HCT116 (cell line): ENCODE data around the gene ADARB2. TPM values are rescaled to one million over a fixed set of nuclear protein-coding genes. Genes with fewer than 3 reads are reported as not detected.

Experiments
- ATAC-seq: fragments of 200-7000 bp; cut with Tn5 transposase; 2 replicates; pipeline ENCODE4 v1.9.1; 2020; ENCODE audit warnings: mild to moderate bottlenecking, moderate library complexity
- BruUV-seq: library from RNA; stranded (reverse); fragments of 400-500 nt; replicated peaks from 2 replicates; lab custom pipeline; 2021; lab: Mats Ljungman, UMichigan
- CTCF ChIA-PET: fragments of 300-600 bp; sonication (Branson Sonifier 250); formaldehyde crosslinking; loops from one replicate; lab custom pipeline; 2021; ENCODE audit warnings: antibody characterized with exemption; lab: Charles Lee
- POLR2A ChIA-PET: fragments of 300-600, 350-600 bp; sonication (Branson Sonifier 250); formaldehyde crosslinking; loops from one replicate; lab custom pipeline; 2021; ENCODE audit warnings: antibody characterized with exemption; lab: Charles Lee
- RAD21 ChIA-PET, 2 experiments: fragments of 300-600 bp; sonication (Branson Sonifier 250); formaldehyde crosslinking; loops; one replicate each; lab custom pipeline; 2023; ENCODE audit warnings: low total read pairs in 2 of 2; ENCODE audit not compliant: uncharacterized antibody in 2 of 2, unreplicated experiment in 2 of 2, low non-redundant PET in 1 of 2; lab: Charles Lee
- DNase-seq: peaks from one replicate; pipeline ENCODE4 v3.0.0-alpha.2; 2010; ENCODE audit warnings: low read depth, low spot score
- H2AFZ ChIP-seq: fragments of 200-600 bp; shearing (Covaris generic), sonication (generic); 2 replicates; pipeline ENCODE4 v1.6.1; 2017; ENCODE audit warnings: low read depth, mixed run types, mixed read lengths, antibody characterized with exemption, low read length; ENCODE audit not compliant: poor library complexity, severe bottlenecking
- H3K27ac ChIP-seq: 2 replicates; pipeline ENCODE4 v1.5.1; 2012; ENCODE audit warnings: low read depth, low read length
- H3K27me3 ChIP-seq: fragments of 200-600 bp; sonication (generic); 2 replicates; pipeline ENCODE4 v1.6.1; 2016; ENCODE audit warnings: mixed run types, low read length, mixed read lengths; ENCODE audit not compliant: insufficient read depth
- H3K36me3 ChIP-seq, 2 experiments: fragments of 200-500 bp in 1 of 2; fragments of 200-600 bp in 1 of 2; sonication (Bioruptor generic) in 1 of 2; sonication (generic) in 1 of 2; 2 replicates each; pipeline versions ENCODE4 v1.5.1 to v1.6.1; 2014 to 2016; ENCODE audit warnings: low read length in 2 of 2, inconsistent platforms in 1 of 2, mixed read lengths in 1 of 2, mixed run types in 1 of 2; ENCODE audit not compliant: insufficient read depth in 2 of 2, control insufficient read depth in 1 of 2
- H3K4me1 ChIP-seq, 2 experiments: fragments of 200-600 bp in 1 of 2; sonication (generic) in 1 of 2; 2 replicates each; pipeline versions ENCODE4 v1.5.1 to v1.6.1; 2012 to 2017; ENCODE audit warnings: low read length in 2 of 2, inconsistent platforms in 1 of 2, mild to moderate bottlenecking in 1 of 2, mixed read lengths in 1 of 2, mixed run types in 1 of 2, moderate library complexity in 1 of 2; ENCODE audit not compliant: insufficient read depth in 2 of 2, control insufficient read depth in 1 of 2
- H3K4me2 ChIP-seq: fragments of 200-600 bp; sonication (generic); 2 replicates; pipeline ENCODE4 v1.6.1; 2017; ENCODE audit warnings: mixed run types, low read length, mixed read lengths
- H3K4me3 ChIP-seq, 2 experiments: fragments of 200-600 bp in 1 of 2; sonication (generic) in 1 of 2; replicated peaks in 1 of 2; 2 replicates each; pipeline ENCODE4 v1.5.1; 2011 to 2016; ENCODE audit warnings: low read length in 2 of 2, control low read depth in 1 of 2, low read depth in 1 of 2, mild to moderate bottlenecking in 1 of 2, mixed read lengths in 1 of 2, mixed run types in 1 of 2
- H3K79me2 ChIP-seq: fragments of 200-600 bp; sonication (generic); 2 replicates; pipeline ENCODE4 v1.6.1; 2017; ENCODE audit warnings: mild to moderate bottlenecking, mixed run types, low read length, moderate library complexity, mixed read lengths; ENCODE audit not compliant: insufficient read depth
- H3K9ac ChIP-seq: fragments of 200-600 bp; sonication (generic); 2 replicates; pipeline ENCODE4 v1.6.1; 2016; ENCODE audit warnings: low read length, mixed read lengths
- H3K9me2 ChIP-seq: fragments of 200-600 bp; sonication (generic), shearing (Covaris generic); 2 replicates; pipeline ENCODE4 v1.6.1; 2017; ENCODE audit warnings: mixed run types, mild to moderate bottlenecking, moderate library complexity; ENCODE audit not compliant: insufficient read depth
- H3K9me3 ChIP-seq, 2 experiments: fragments of 200-500 bp in 1 of 2; fragments of 200-600 bp in 1 of 2; sonication (Bioruptor generic) in 1 of 2; sonication (generic) in 1 of 2; 2 replicates each; pipeline ENCODE4 v1.6.1; 2014 to 2017; ENCODE audit warnings: low read length in 2 of 2, mixed read lengths in 2 of 2, inconsistent platforms in 1 of 2, low read depth in 1 of 2, mild to moderate bottlenecking in 1 of 2, mixed run types in 1 of 2, moderate library complexity in 1 of 2; ENCODE audit not compliant: control insufficient read depth in 1 of 2, insufficient read depth in 1 of 2
- H4K20me1 ChIP-seq: fragments of 200-600 bp; sonication (generic), shearing (Covaris generic); 2 replicates; pipeline ENCODE4 v1.6.1; 2017; ENCODE audit warnings: mixed run types, mild to moderate bottlenecking, moderate library complexity; ENCODE audit not compliant: insufficient read depth
- ATF3 ChIP-seq: IDR thresholded peaks from 2 replicates; pipeline ENCODE4 v1.6.1; 2012
- CBX3 ChIP-seq: IDR thresholded peaks from 2 replicates; pipeline ENCODE4 v1.6.1; 2012; ENCODE audit warnings: low read depth
- CTCF ChIP-seq, 3 experiments: fragments of 200-600 bp in 1 of 3; sonication (generic) in 1 of 3; IDR thresholded peaks in 2 of 3; conservative IDR thresholded peaks in 1 of 3; 2 replicates each; pipeline ENCODE4 v1.5.1; 2012 to 2017; ENCODE audit warnings: low read depth in 2 of 3, low read length in 2 of 3, antibody characterized with exemption in 1 of 3, borderline replicate concordance in 1 of 3, control low read depth in 1 of 3, mild to moderate bottlenecking in 1 of 3, mixed read lengths in 1 of 3, mixed run types in 1 of 3, moderate library complexity in 1 of 3; ENCODE audit not compliant: insufficient read depth in 1 of 3
- EGR1 ChIP-seq: IDR thresholded peaks from 2 replicates; pipeline ENCODE4 v1.6.1; 2012; ENCODE audit warnings: low read depth
- ELF1 ChIP-seq: IDR thresholded peaks from 2 replicates; pipeline ENCODE4 v1.6.1; 2012; ENCODE audit warnings: low read depth, borderline replicate concordance
- EZH2 ChIP-seq: fragments of 200-600 bp; sonication (generic); IDR thresholded peaks from 2 replicates; pipeline ENCODE4 v1.6.1; 2017; ENCODE audit warnings: antibody characterized with exemption, mixed run types
- EZH2phosphoT487 ChIP-seq: fragments of 200-600 bp; IDR thresholded peaks from 2 replicates; pipeline ENCODE4 v1.6.1; 2018; ENCODE audit warnings: antibody characterized with exemption, borderline replicate concordance
- FOSL1 ChIP-seq: IDR thresholded peaks from 2 replicates; pipeline ENCODE4 v1.6.1; 2012; ENCODE audit warnings: low read depth
- JUND ChIP-seq: IDR thresholded peaks from 2 replicates; pipeline ENCODE4 v1.6.1; 2012
- MAX ChIP-seq: IDR thresholded peaks from 2 replicates; pipeline ENCODE4 v1.6.1; 2012
- POLR2A ChIP-seq: IDR thresholded peaks from 2 replicates; pipeline ENCODE4 v1.7.0; 2011; ENCODE audit warnings: borderline replicate concordance; ENCODE audit not compliant: insufficient read depth, insufficient read length; ENCODE audit errors: extremely low read depth
- POLR2AphosphoS5 ChIP-seq: IDR thresholded peaks from 2 replicates; pipeline ENCODE4 v1.6.1; 2011; ENCODE audit warnings: mild to moderate bottlenecking, low read depth, low read length, moderate library complexity
- REST ChIP-seq: IDR thresholded peaks from 2 replicates; pipeline ENCODE4 v1.6.1; 2012; ENCODE audit warnings: low read depth
- SIN3A ChIP-seq: IDR thresholded peaks from 2 replicates; pipeline ENCODE4 v1.6.1; 2012; ENCODE audit warnings: low read depth
- SP1 ChIP-seq: IDR thresholded peaks from 2 replicates; pipeline ENCODE4 v1.6.1; 2012; ENCODE audit warnings: low read depth
- SRF ChIP-seq: IDR thresholded peaks from 2 replicates; pipeline ENCODE4 v1.6.1; 2012; ENCODE audit warnings: low read depth
- TCF7L2 ChIP-seq: IDR thresholded peaks from 2 replicates; pipeline ENCODE4 v1.7.0; 2011; ENCODE audit warnings: borderline replicate concordance, inconsistent platforms; ENCODE audit not compliant: insufficient read depth, insufficient read length; ENCODE audit errors: extremely low read depth
- YY1 ChIP-seq: IDR thresholded peaks from 2 replicates; pipeline ENCODE4 v1.6.1; 2011; ENCODE audit warnings: low read length, low read depth, moderate library complexity, mild to moderate bottlenecking; ENCODE audit not compliant: insufficient replicate concordance; ENCODE audit errors: extremely low read depth
- ZFX ChIP-seq: fragments of 450-650 bp; IDR thresholded peaks from 2 replicates; pipeline ENCODE4 v1.6.1; 2017
- intact Hi-C: fragments of 100-400 bp; cut with micrococcal nuclease; formaldehyde crosslinking; loops from 2 replicates; pipeline ENCODE4 v1.10.0; 2022
- total RNA-seq: library from RNA; stranded (reverse); gene quantifications from one replicate; pipeline ENCODE4 v1.2.1, GENCODE V29; 2021; ENCODE audit not compliant: unreplicated experiment

Gene ADARB2
- total RNA-seq, 1 experiment from 2014 or later: not detected

GRCh38 chr10:1203704-1204103, 533.6 kb downstream of the ADARB2 start:
- Histone ChIP-seq H3K9me2 (no peaks in the 10 kb centered on the region), H3K27ac (no peak overlapping the region), H3K79me2 (no peaks in the 10 kb centered on the region), H4K20me1 (no peaks in the 10 kb centered on the region), H3K4me3 (no peak overlapping the region), H3K36me3 (no peaks in the 10 kb centered on the region), H3K9ac (no peak overlapping the region), H3K27me3 (no peaks in the 10 kb centered on the region; the same call in 1 of the 2 replicates), H3K4me2 (no peak overlapping the region), H2AFZ (no peak overlapping the region), H3K9me3 (no peaks in the 10 kb centered on the region), H3K4me1 (no peaks in the 10 kb centered on the region; a peak in 1 of 4 replicates)
- ChIA-PET POLR2A (no interaction called here), CTCF (no interaction called here), RAD21 (no interaction called here)
- no TSS peak for BruUV-seq
- no peak for ATAC-seq
- intact Hi-C loops: no loop called here
- TF ChIP-seq MAX (no peak), FOSL1 (no peak), EZH2 (no peak), SIN3A (no peak), ELF1 (no peak), EGR1 (no peak), SP1 (no peak), YY1 (no peak), SRF (no peak), ZFX (no peak), ATF3 (no peak), REST (no peak), TCF7L2 (no peak), EZH2phosphoT487 (no peak), CTCF (IDR thresholded peaks at IDR 0.05 in 2 of 3, conservative IDR thresholded peaks at IDR 0.05 in 1 of 3; ENCODE audit: borderline replicate concordance in 1 of 3, insufficient read depth in 1 of 3, low read depth in 2 of 3, low read length in 2 of 3) (no peak), JUND (no peak), CBX3 (no peak), POLR2AphosphoS5 (no peak), POLR2A (no peak)
- DNase-seq: no peak
